Measurements from ENCODE around the gene PPP6R1. TPM values are rescaled to one million over a fixed set of nuclear protein-coding genes. Genes with fewer than 3 reads are reported as not detected.

The PPP6R1 gene
- total and polyA plus RNA-seq, 2 of the 13 experiments (the other 11 are each of a cell fraction or from before 2014, with no cell fraction given): 25.8 to 54.0 TPM

DNA sequence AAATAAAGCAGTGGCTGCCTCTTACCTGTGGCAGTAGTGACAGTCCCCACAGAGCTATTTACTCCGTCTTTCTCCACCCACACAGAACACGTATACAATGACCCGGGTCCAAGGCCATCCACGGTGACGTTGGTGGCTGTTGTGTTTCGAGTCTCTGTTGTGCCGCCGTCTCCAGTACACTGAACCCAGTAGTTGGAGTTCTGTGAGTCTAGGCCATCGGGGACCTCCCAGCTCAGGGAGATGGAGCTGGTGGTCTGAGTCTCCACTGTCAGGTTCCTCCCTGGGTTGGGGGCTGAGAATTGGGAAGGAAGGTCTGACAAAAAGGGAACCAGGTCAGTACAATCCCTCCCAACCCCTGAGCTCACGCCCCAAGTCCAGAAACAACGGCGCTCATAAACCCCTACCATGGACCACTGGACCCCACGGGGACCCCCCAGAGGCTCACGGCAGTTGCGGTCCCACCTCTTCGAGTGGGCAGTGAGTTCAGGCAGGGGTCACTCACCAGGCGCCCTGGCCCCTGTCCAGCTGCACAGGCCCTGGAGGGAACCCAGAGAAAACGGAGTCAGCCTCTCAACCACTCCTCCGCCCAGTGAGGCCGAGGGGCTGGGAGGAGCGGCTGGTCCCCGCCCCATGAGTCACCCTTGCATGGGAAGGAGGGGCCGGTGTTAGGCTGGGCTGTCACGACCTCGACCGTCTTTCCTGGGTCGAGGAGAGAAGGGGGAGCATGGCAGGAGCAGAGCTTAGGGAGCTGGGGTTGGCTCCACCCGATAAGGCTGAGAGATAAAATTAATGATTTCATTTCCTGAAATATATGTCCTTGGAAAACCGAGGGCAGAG, 51.9 kb downstream of the PPP6R1 start (continued):
- 0 out of 2 replicates have a peak, but pooled peaks have one; percentile 78 for TF ChIP-seq ZNF619 (CRISPR knock-in tag; IDR thresholded peaks at IDR 0.05)
- TF ChIP-seq, protein P1, sequence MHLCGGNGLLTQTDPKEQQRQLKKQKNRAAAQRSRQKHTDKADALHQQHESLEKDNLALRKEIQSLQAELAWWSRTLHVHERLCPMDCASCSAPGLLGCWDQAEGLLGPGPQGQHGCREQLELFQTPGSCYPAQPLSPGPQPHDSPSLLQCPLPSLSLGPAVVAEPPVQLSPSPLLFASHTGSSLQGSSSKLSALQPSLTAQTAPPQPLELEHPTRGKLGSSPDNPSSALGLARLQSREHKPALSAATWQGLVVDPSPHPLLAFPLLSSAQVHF (CRISPR knock-in tag; IDR thresholded peaks at IDR 0.05): no peak
- no peak for TF ChIP-seq RBM39 (IDR thresholded peaks at IDR 0.05; ENCODE audit: low read depth, low read length, poor library complexity, severe bottlenecking)
- TF ChIP-seq STAT5B (CRISPR knock-in tag; IDR thresholded peaks at IDR 0.05): no peak
- no peak for TF ChIP-seq HOXA5 (CRISPR knock-in tag; IDR thresholded peaks at IDR 0.05)
- no peak for TF ChIP-seq ZMYM2 (CRISPR knock-in tag; IDR thresholded peaks at IDR 0.05)
- TF ChIP-seq, protein P2, sequence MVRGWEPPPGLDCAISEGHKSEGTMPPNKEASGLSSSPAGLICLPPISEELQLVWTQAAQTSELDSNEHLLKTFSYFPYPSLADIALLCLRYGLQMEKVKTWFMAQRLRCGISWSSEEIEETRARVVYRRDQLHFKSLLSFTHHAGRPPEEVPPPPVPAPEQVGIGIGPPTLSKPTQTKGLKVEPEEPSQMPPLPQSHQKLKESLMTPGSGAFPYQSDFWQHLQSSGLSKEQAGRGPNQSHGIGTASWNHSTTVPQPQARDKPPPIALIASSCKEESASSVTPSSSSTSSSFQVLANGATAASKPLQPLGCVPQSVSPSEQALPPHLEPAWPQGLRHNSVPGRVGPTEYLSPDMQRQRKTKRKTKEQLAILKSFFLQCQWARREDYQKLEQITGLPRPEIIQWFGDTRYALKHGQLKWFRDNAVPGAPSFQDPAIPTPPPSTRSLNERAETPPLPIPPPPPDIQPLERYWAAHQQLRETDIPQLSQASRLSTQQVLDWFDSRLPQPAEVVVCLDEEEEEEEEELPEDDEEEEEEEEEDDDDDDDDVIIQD (CRISPR knock-in tag; IDR thresholded peaks at IDR 0.05; ENCODE audit: low read depth): peak; percentile 67
- peak; percentile 70; the same call in 1 of the 2 replicates for TF ChIP-seq SNAI1 (CRISPR knock-in tag; IDR thresholded peaks at IDR 0.05; ENCODE audit: borderline replicate concordance)
- no peak for TF ChIP-seq RFX1 (IDR thresholded peaks at IDR 0.05)
- TF ChIP-seq IRX3 (CRISPR knock-in tag; IDR thresholded peaks at IDR 0.05; ENCODE audit: borderline replicate concordance, low read depth): no peak
- TF ChIP-seq, protein P3, sequence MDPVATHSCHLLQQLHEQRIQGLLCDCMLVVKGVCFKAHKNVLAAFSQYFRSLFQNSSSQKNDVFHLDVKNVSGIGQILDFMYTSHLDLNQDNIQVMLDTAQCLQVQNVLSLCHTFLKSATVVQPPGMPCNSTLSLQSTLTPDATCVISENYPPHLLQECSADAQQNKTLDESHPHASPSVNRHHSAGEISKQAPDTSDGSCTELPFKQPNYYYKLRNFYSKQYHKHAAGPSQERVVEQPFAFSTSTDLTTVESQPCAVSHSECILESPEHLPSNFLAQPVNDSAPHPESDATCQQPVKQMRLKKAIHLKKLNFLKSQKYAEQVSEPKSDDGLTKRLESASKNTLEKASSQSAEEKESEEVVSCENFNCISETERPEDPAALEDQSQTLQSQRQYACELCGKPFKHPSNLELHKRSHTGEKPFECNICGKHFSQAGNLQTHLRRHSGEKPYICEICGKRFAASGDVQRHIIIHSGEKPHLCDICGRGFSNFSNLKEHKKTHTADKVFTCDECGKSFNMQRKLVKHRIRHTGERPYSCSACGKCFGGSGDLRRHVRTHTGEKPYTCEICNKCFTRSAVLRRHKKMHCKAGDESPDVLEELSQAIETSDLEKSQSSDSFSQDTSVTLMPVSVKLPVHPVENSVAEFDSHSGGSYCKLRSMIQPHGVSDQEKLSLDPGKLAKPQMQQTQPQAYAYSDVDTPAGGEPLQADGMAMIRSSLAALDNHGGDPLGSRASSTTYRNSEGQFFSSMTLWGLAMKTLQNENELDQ (CRISPR knock-in tag; IDR thresholded peaks at IDR 0.05; ENCODE audit: borderline replicate concordance): no peak
- TF ChIP-seq KAT7 (CRISPR knock-in tag; IDR thresholded peaks at IDR 0.05; ENCODE audit: borderline replicate concordance): no peak
- TF ChIP-seq, protein P4, sequence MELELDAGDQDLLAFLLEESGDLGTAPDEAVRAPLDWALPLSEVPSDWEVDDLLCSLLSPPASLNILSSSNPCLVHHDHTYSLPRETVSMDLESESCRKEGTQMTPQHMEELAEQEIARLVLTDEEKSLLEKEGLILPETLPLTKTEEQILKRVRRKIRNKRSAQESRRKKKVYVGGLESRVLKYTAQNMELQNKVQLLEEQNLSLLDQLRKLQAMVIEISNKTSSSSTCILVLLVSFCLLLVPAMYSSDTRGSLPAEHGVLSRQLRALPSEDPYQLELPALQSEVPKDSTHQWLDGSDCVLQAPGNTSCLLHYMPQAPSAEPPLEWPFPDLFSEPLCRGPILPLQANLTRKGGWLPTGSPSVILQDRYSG (CRISPR knock-in tag; IDR thresholded peaks at IDR 0.05): 0 out of 2 replicates have a peak, but pooled peaks have one; percentile 17
- no peak for TF ChIP-seq ZNF496 (CRISPR knock-in tag; IDR thresholded peaks at IDR 0.05; ENCODE audit: insufficient replicate concordance)
- peak; percentile 52; the same call in 1 of the 2 replicates for TF ChIP-seq SPEN (CRISPR knock-in tag; IDR thresholded peaks at IDR 0.05; ENCODE audit: low read depth)
- TF ChIP-seq PCBP1 (IDR thresholded peaks at IDR 0.05; ENCODE audit: borderline replicate concordance, low read depth, low read length): 0 out of 2 replicates have a peak, but pooled peaks have one; percentile 82
- TF ChIP-seq, protein P5, sequence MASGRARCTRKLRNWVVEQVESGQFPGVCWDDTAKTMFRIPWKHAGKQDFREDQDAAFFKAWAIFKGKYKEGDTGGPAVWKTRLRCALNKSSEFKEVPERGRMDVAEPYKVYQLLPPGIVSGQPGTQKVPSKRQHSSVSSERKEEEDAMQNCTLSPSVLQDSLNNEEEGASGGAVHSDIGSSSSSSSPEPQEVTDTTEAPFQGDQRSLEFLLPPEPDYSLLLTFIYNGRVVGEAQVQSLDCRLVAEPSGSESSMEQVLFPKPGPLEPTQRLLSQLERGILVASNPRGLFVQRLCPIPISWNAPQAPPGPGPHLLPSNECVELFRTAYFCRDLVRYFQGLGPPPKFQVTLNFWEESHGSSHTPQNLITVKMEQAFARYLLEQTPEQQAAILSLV (CRISPR knock-in tag; IDR thresholded peaks at IDR 0.05; ENCODE audit: borderline replicate concordance): peak; percentile 31; the same call in 1 of the 2 replicates
- TF ChIP-seq, protein P6, sequence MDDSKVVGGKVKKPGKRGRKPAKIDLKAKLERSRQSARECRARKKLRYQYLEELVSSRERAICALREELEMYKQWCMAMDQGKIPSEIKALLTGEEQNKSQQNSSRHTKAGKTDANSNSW (CRISPR knock-in tag; IDR thresholded peaks at IDR 0.05; ENCODE audit: borderline replicate concordance): peak; percentile 39; the same call in 1 of the 2 replicates
